SU-DHL-6 (cell line): ENCODE data around the gene MRGPRF.
A peak's percentile ranks its signal among the peaks of the same experiment; 100 is the strongest.

Source experiments
- H2AFZ ChIP-seq: fragments of 200-600 bp; sonication (generic); 2 replicates; pipeline ENCODE4 v1.6.1; 2014; ENCODE audit warnings: low read depth, mild to moderate bottlenecking, moderate library complexity, mixed read lengths, antibody characterized with exemption, low read length; ENCODE audit not compliant: severe bottlenecking
- H3F3A ChIP-seq: fragments of 200-600 bp; shearing (Covaris generic); 2 replicates; pipeline ENCODE4 v1.6.0; 2016; ENCODE audit warnings: antibody characterized with exemption, mild to moderate bottlenecking; ENCODE audit not compliant: insufficient read depth
- H3K27ac ChIP-seq: fragments of 200-600 bp; sonication (generic); 2 replicates; pipeline ENCODE4 v1.5.1; 2016; ENCODE audit warnings: low read depth, mild to moderate bottlenecking, low read length, moderate library complexity, mixed read lengths
- H3K27me3 ChIP-seq: fragments of 200-600 bp; sonication (generic), shearing (Covaris generic); 2 replicates; pipeline ENCODE4 v1.6.0; 2014; ENCODE audit warnings: mild to moderate bottlenecking, low read length
- H3K36me3 ChIP-seq: fragments of 200-600 bp; sonication (generic); 2 replicates; pipeline ENCODE4 v1.6.1; 2014; ENCODE audit warnings: mild to moderate bottlenecking, low read length, mixed read lengths
- H3K4me2 ChIP-seq: fragments of 300-600, 200-600 bp; shearing (Covaris generic), sonication (generic); 2 replicates; pipeline ENCODE4 v1.6.0; 2014; ENCODE audit warnings: low read length, low read depth, mild to moderate bottlenecking; ENCODE audit not compliant: poor library complexity, severe bottlenecking
- H3K4me3 ChIP-seq: fragments of 200-600 bp; sonication (generic); 2 replicates; pipeline ENCODE4 v1.5.1; 2014; ENCODE audit warnings: antibody characterized with exemption, low read length, mild to moderate bottlenecking, mixed read lengths; ENCODE audit not compliant: insufficient read depth, poor library complexity, severe bottlenecking
- H3K79me2 ChIP-seq: fragments of 200-600 bp; sonication (generic); 2 replicates; pipeline ENCODE4 v1.6.1; 2014; ENCODE audit warnings: mild to moderate bottlenecking, low read length, moderate library complexity; ENCODE audit not compliant: insufficient read depth
- H3K9ac ChIP-seq: fragments of 200-600 bp; sonication (generic); 2 replicates; pipeline ENCODE4 v1.7.0; 2014; ENCODE audit warnings: mild to moderate bottlenecking, low read length
- H3K9me2 ChIP-seq: fragments of 200-600 bp; sonication (generic); replicated peaks from 2 replicates; pipeline ENCODE4 v1.6.1; 2014; ENCODE audit warnings: low read length; ENCODE audit not compliant: insufficient read depth
- H3K9me3 ChIP-seq: fragments of 200-600 bp; sonication (generic); 2 replicates; pipeline ENCODE4 v1.6.1; 2014; ENCODE audit warnings: low read length, mixed read lengths; ENCODE audit not compliant: insufficient read depth
- H4K20me1 ChIP-seq: fragments of 200-600 bp; sonication (generic); 2 replicates; pipeline ENCODE4 v1.6.1; 2014; ENCODE audit warnings: low read depth, mild to moderate bottlenecking, antibody characterized with exemption, low read length, moderate library complexity, mixed read lengths
- CTCF ChIP-seq: fragments of 200-600 bp; sonication (generic); IDR thresholded peaks from one replicate; pipeline ENCODE4 v1.5.1; 2017; ENCODE audit warnings: antibody characterized with exemption, mild to moderate bottlenecking, low read length, moderate library complexity; ENCODE audit not compliant: insufficient read depth, poor library complexity, severe bottlenecking
- EZH2phosphoT487 ChIP-seq: fragments of 200-600 bp; sonication (generic), shearing (Covaris generic); conservative IDR thresholded peaks from 2 replicates; pipeline ENCODE4 v1.6.1; 2018; ENCODE audit warnings: mild to moderate bottlenecking, antibody characterized with exemption, low read length, moderate library complexity, mixed read lengths

MRGPRF gene

DNA sequence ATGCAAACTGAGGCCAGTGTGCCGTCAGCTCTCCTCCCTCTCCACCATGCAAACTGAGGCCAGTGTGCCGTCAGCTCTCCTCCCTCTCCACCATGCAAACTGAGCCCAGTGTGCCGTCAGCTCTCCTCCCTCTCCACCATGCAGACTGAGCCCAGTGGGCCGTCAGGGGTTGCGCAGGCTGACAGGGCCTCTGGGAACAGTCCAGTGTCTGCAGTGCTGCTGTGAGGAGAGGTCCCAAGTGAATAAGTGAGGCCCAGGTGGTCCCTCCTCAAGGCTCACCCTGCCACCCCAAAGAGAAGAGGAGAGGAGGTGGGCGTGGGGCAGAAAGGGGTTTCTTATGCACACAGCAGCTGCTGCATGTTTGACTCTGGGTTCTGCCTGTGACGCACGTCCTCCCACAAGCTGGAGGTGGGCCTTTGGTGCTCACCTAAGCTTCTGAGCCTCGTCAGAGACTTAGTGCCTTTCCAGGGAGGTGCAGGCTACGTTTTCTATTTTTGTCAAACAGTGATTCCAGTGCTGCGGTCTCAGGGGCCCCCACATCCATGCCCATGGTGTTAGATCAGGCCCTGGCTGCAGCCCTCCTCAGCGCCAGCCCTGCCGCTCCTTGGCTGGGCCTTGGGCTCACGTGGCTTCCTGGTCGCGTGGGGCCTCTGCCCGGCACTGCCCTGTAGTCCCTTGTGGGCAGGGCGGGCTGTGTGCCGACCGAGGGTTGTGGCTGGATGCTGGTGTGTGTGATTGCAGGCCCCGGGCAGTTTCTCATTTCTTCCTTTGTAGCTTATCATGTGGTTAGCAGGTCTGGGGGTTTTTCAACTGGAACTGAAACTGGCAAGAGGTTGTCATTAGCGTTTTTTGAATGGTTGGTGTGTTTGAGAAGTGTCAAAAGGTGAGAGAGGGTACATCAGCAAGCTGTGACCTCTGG, 42.8 kb upstream of the MRGPRF start:
- no peaks in the 10 kb centered on the region for H3K36me3 ChIP-seq
- peaks cover 28% of the 10 kb centered on the region for H3K79me2 ChIP-seq
- H4K20me1 ChIP-seq, result no peaks in the 10 kb centered on the region
- no peak overlapping the region for H3K4me3 ChIP-seq
- peaks cover 16% of the 10 kb centered on the region for H3F3A ChIP-seq
- H3K27ac ChIP-seq, result peak overlapping the region; percentile 96
- H2AFZ ChIP-seq, result peak overlapping the region; percentile 22
- H3K9ac ChIP-seq, result peak overlapping the region; percentile 51
- no peaks in the 10 kb centered on the region for H3K9me2 ChIP-seq
- no peaks in the 10 kb centered on the region for H3K27me3 ChIP-seq
- peak overlapping the region; percentile 55 for H3K4me2 ChIP-seq
- TF ChIP-seq EZH2phosphoT487 (no peak), CTCF (no peak)
- no peaks in the 10 kb centered on the region for H3K9me3 ChIP-seq

DNA sequence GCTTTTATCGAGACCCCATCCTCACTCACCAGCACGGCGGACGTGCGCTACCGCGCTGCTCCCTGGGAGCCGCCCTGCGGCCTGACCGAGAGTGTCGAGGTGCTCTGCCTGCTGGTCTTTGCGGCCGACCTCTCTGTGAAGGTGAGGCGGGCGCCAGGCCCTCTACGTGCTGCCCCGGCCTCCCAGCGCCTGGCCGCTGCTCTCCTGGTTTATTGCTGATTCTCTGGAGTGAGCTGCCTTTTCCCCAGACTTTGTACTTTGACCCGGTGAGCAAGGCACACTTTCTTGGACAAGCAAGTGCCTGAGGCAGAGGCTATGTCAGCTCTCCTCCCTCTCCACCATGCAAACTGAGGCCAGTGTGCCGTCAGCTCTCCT, 42.2 kb upstream of the MRGPRF start:
- H3K36me3 ChIP-seq, result no peaks in the 10 kb centered on the region
- H3K9me2 ChIP-seq, result no peaks in the 10 kb centered on the region
- peaks cover 32% of the 10 kb centered on the region for H3K79me2 ChIP-seq
- peak overlapping the region; percentile 55 for H3K4me2 ChIP-seq
- no peak overlapping the region for H3K4me3 ChIP-seq
- no peaks in the 10 kb centered on the region for H3K9me3 ChIP-seq
- no peak overlapping the region for H2AFZ ChIP-seq
- TF ChIP-seq CTCF, result no peak
- TF ChIP-seq EZH2phosphoT487, result no peak
- no peaks in the 10 kb centered on the region for H3K27me3 ChIP-seq
- peaks cover 16% of the 10 kb centered on the region for H3F3A ChIP-seq
- H3K9ac ChIP-seq, result peak overlapping the region; percentile 51; the same call in 1 of the 2 replicates
- H4K20me1 ChIP-seq, result no peaks in the 10 kb centered on the region
- H3K27ac ChIP-seq, result peak overlapping the region; percentile 96

DNA sequence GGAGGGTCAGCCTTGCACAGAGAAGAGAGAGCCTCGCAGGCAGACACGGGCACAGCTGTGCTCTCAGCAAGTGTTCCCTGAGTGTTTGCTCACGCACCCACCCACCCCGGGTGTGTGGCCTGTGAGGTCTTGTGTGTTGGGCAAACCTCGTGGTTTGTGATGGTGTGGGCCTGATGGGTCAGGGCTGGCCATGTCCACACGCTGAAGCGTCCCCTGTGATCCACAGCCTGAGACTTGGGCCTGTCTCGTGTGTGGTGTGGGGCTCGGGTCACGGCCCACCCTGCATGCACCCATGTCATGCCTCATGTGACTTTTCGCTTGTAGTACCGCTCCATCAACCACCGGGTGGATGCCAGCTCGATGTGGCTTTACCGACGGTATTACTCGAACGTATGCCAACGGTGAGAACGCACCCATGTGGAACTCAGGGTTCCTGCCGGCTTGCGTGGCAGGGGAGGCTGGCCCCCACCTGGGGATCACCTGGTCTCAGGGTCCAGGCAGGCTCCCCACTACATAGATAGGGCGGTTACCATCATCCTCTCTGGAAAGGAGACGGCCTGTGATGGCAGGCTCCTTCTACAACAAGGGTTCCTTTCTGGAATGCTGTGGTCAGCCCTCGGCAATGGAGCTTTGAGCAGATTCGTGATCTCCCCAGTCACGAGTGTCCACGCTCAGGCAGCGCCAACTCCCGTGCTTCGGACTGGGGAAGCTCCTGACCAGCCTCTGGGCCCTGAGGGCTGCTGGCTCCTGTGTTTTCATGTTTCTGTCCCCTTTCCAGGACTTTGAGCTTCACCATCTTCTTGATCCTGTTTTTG, 41.6 kb upstream of the MRGPRF start:
- TF ChIP-seq EZH2phosphoT487, result no peak
- no peak for TF ChIP-seq CTCF
- Histone ChIP-seq H3K27ac (peak overlapping the region; percentile 96), H3K36me3 (no peaks in the 10 kb centered on the region), H3K9me3 (no peaks in the 10 kb centered on the region), H3K79me2 (peaks cover 32% of the 10 kb centered on the region), H3K4me3 (no peak overlapping the region), H3K27me3 (no peaks in the 10 kb centered on the region), H2AFZ (no peak overlapping the region), H4K20me1 (no peaks in the 10 kb centered on the region), H3K9me2 (no peaks in the 10 kb centered on the region), H3K9ac (no peak overlapping the region; the same call in 1 of the 2 replicates), H3K4me2 (no peak overlapping the region), H3F3A (peaks cover 16% of the 10 kb centered on the region)
